Pulmonary artery endothelial cell (primary cell): Measurements from ENCODE around the gene STS. TPM values are rescaled to one million over a fixed set of nuclear protein-coding genes. Genes with fewer than 3 reads are reported as not detected.

Experiments used
- DNase-seq: peaks from one replicate; pipeline ENCODE4 v3.0.0-alpha.2; 2011; ENCODE audit warnings: low read depth, low spot score
- total RNA-seq: library from RNA; depleted of rRNA; stranded (reverse); fragments of >200 nt; gene quantifications from 2 replicates; pipeline ENCODE4 v1.2.3, GENCODE V29; 2014

Gene STS
- 1.9 and 2.3 TPM in 2 replicates for total RNA-seq

GRCh38 chrX:7147413-7147977 lies at the start of gene STS:
Gene STS (plus strand): TSS chrX:7147712. CDS start chrX:7253200, 105,488 bp downstream.
- no peak for DNase-seq

GRCh38 chrX:7100022-7100421 lies 47.5 kb upstream of the STS start:
- no peak for DNase-seq

- DNase-seq = no peak
Measured at GRCh38 chrX:7102119-7102518, 45.4 kb upstream of the STS start.

GRCh38 chrX:7106649-7107048 lies 40.9 kb upstream of the STS start:
- DNase-seq = no peak

- no peak for DNase-seq
Measured at GRCh38 chrX:7108030-7108429, 39.5 kb upstream of the STS start.

- DNase-seq = peak; percentile 82
Measured at GRCh38 chrX:7109049-7109531, 38.4 kb upstream of the STS start.

- no peak for DNase-seq
Measured at GRCh38 chrX:7109838-7110793, 37.4 kb upstream of the STS start.

- DNase-seq = no peak
Measured at GRCh38 chrX:7110821-7111276, 36.7 kb upstream of the STS start.

GRCh38 chrX:7111518-7111917 lies 36.0 kb upstream of the STS start:
- no peak for DNase-seq

GRCh38 chrX:7112071-7112470 lies 35.4 kb upstream of the STS start:
- DNase-seq = no peak

- no peak for DNase-seq
Measured at GRCh38 chrX:7115557-7115956, 32.0 kb upstream of the STS start.

- DNase-seq = no peak
Measured at GRCh38 chrX:7116081-7116480, 31.4 kb upstream of the STS start.

- no peak for DNase-seq
Measured at GRCh38 chrX:7117587-7117986, 29.9 kb upstream of the STS start.

- peak; percentile 36 for DNase-seq
Measured at GRCh38 chrX:7119950-7120877, 27.3 kb upstream of the STS start.

GRCh38 chrX:7120878-7121219 lies 26.7 kb upstream of the STS start:
- no peak for DNase-seq

GRCh38 chrX:7127056-7127455 lies 20.5 kb upstream of the STS start:
- DNase-seq = no peak

GRCh38 chrX:7131621-7132020 lies 15.9 kb upstream of the STS start:
- no peak for DNase-seq

GRCh38 chrX:7132335-7133049 lies 15.0 kb upstream of the STS start:
- peak; percentile 41 for DNase-seq

- peak; percentile 56 for DNase-seq
Measured at GRCh38 chrX:7133050-7133440, 14.5 kb upstream of the STS start.

- no peak for DNase-seq
Measured at GRCh38 chrX:7134981-7135380, 12.5 kb upstream of the STS start.
